HCT116 (cell line): ENCODE results near the gene SSNA1. TPM values are rescaled to one million over a fixed set of nuclear protein-coding genes. Genes with fewer than 3 reads are reported as not detected.

ENCODE experiments used
- ATAC-seq: fragments of 200-7000 bp; cut with Tn5 transposase; 2 replicates; pipeline ENCODE4 v1.9.1; 2020; ENCODE audit warnings: mild to moderate bottlenecking, moderate library complexity
- BruUV-seq: library from RNA; stranded (reverse); fragments of 400-500 nt; replicated peaks from 2 replicates; lab custom pipeline; 2021; lab: Mats Ljungman, UMichigan
- CTCF ChIA-PET: fragments of 300-600 bp; sonication (Branson Sonifier 250); formaldehyde crosslinking; loops from one replicate; lab custom pipeline; 2021; ENCODE audit warnings: antibody characterized with exemption; lab: Charles Lee
- POLR2A ChIA-PET: fragments of 300-600, 350-600 bp; sonication (Branson Sonifier 250); formaldehyde crosslinking; loops from one replicate; lab custom pipeline; 2021; ENCODE audit warnings: antibody characterized with exemption; lab: Charles Lee
- RAD21 ChIA-PET, 2 experiments: fragments of 300-600 bp; sonication (Branson Sonifier 250); formaldehyde crosslinking; loops; one replicate each; lab custom pipeline; 2023; ENCODE audit warnings: low total read pairs in 2 of 2; ENCODE audit not compliant: uncharacterized antibody in 2 of 2, unreplicated experiment in 2 of 2, low non-redundant PET in 1 of 2; lab: Charles Lee
- DNase-seq: peaks from one replicate; pipeline ENCODE4 v3.0.0-alpha.2; 2010; ENCODE audit warnings: low read depth, low spot score
- H2AFZ ChIP-seq: fragments of 200-600 bp; shearing (Covaris generic), sonication (generic); 2 replicates; pipeline ENCODE4 v1.6.1; 2017; ENCODE audit warnings: low read depth, mixed run types, mixed read lengths, antibody characterized with exemption, low read length; ENCODE audit not compliant: poor library complexity, severe bottlenecking
- H3K27ac ChIP-seq: 2 replicates; pipeline ENCODE4 v1.5.1; 2012; ENCODE audit warnings: low read depth, low read length
- H3K27me3 ChIP-seq: fragments of 200-600 bp; sonication (generic); 2 replicates; pipeline ENCODE4 v1.6.1; 2016; ENCODE audit warnings: mixed run types, low read length, mixed read lengths; ENCODE audit not compliant: insufficient read depth
- H3K36me3 ChIP-seq, 2 experiments: fragments of 200-500 bp in 1 of 2; fragments of 200-600 bp in 1 of 2; sonication (Bioruptor generic) in 1 of 2; sonication (generic) in 1 of 2; 2 replicates each; pipeline versions ENCODE4 v1.5.1 to v1.6.1; 2014 to 2016; ENCODE audit warnings: low read length in 2 of 2, inconsistent platforms in 1 of 2, mixed read lengths in 1 of 2, mixed run types in 1 of 2; ENCODE audit not compliant: insufficient read depth in 2 of 2, control insufficient read depth in 1 of 2
- H3K4me1 ChIP-seq, 2 experiments: fragments of 200-600 bp in 1 of 2; sonication (generic) in 1 of 2; 2 replicates each; pipeline versions ENCODE4 v1.5.1 to v1.6.1; 2012 to 2017; ENCODE audit warnings: low read length in 2 of 2, inconsistent platforms in 1 of 2, mild to moderate bottlenecking in 1 of 2, mixed read lengths in 1 of 2, mixed run types in 1 of 2, moderate library complexity in 1 of 2; ENCODE audit not compliant: insufficient read depth in 2 of 2, control insufficient read depth in 1 of 2
- H3K4me2 ChIP-seq: fragments of 200-600 bp; sonication (generic); 2 replicates; pipeline ENCODE4 v1.6.1; 2017; ENCODE audit warnings: mixed run types, low read length, mixed read lengths
- H3K4me3 ChIP-seq, 2 experiments: fragments of 200-600 bp in 1 of 2; sonication (generic) in 1 of 2; replicated peaks in 1 of 2; 2 replicates each; pipeline ENCODE4 v1.5.1; 2011 to 2016; ENCODE audit warnings: low read length in 2 of 2, control low read depth in 1 of 2, low read depth in 1 of 2, mild to moderate bottlenecking in 1 of 2, mixed read lengths in 1 of 2, mixed run types in 1 of 2
- H3K79me2 ChIP-seq: fragments of 200-600 bp; sonication (generic); 2 replicates; pipeline ENCODE4 v1.6.1; 2017; ENCODE audit warnings: mild to moderate bottlenecking, mixed run types, low read length, moderate library complexity, mixed read lengths; ENCODE audit not compliant: insufficient read depth
- H3K9ac ChIP-seq: fragments of 200-600 bp; sonication (generic); 2 replicates; pipeline ENCODE4 v1.6.1; 2016; ENCODE audit warnings: low read length, mixed read lengths
- H3K9me2 ChIP-seq: fragments of 200-600 bp; sonication (generic), shearing (Covaris generic); 2 replicates; pipeline ENCODE4 v1.6.1; 2017; ENCODE audit warnings: mixed run types, mild to moderate bottlenecking, moderate library complexity; ENCODE audit not compliant: insufficient read depth
- H3K9me3 ChIP-seq, 2 experiments: fragments of 200-500 bp in 1 of 2; fragments of 200-600 bp in 1 of 2; sonication (Bioruptor generic) in 1 of 2; sonication (generic) in 1 of 2; 2 replicates each; pipeline ENCODE4 v1.6.1; 2014 to 2017; ENCODE audit warnings: low read length in 2 of 2, mixed read lengths in 2 of 2, inconsistent platforms in 1 of 2, low read depth in 1 of 2, mild to moderate bottlenecking in 1 of 2, mixed run types in 1 of 2, moderate library complexity in 1 of 2; ENCODE audit not compliant: control insufficient read depth in 1 of 2, insufficient read depth in 1 of 2
- H4K20me1 ChIP-seq: fragments of 200-600 bp; sonication (generic), shearing (Covaris generic); 2 replicates; pipeline ENCODE4 v1.6.1; 2017; ENCODE audit warnings: mixed run types, mild to moderate bottlenecking, moderate library complexity; ENCODE audit not compliant: insufficient read depth
- ATF3 ChIP-seq: IDR thresholded peaks from 2 replicates; pipeline ENCODE4 v1.6.1; 2012
- CBX3 ChIP-seq: IDR thresholded peaks from 2 replicates; pipeline ENCODE4 v1.6.1; 2012; ENCODE audit warnings: low read depth
- EGR1 ChIP-seq: IDR thresholded peaks from 2 replicates; pipeline ENCODE4 v1.6.1; 2012; ENCODE audit warnings: low read depth
- MAX ChIP-seq: IDR thresholded peaks from 2 replicates; pipeline ENCODE4 v1.6.1; 2012
- POLR2AphosphoS5 ChIP-seq: IDR thresholded peaks from 2 replicates; pipeline ENCODE4 v1.6.1; 2011; ENCODE audit warnings: mild to moderate bottlenecking, low read depth, low read length, moderate library complexity
- REST ChIP-seq: IDR thresholded peaks from 2 replicates; pipeline ENCODE4 v1.6.1; 2012; ENCODE audit warnings: low read depth
- SP1 ChIP-seq: IDR thresholded peaks from 2 replicates; pipeline ENCODE4 v1.6.1; 2012; ENCODE audit warnings: low read depth
- SRF ChIP-seq: IDR thresholded peaks from 2 replicates; pipeline ENCODE4 v1.6.1; 2012; ENCODE audit warnings: low read depth
- ZFX ChIP-seq: fragments of 450-650 bp; IDR thresholded peaks from 2 replicates; pipeline ENCODE4 v1.6.1; 2017
- ZNF274 ChIP-seq: fragments of 200-500 bp; sonication (Bioruptor generic); IDR thresholded peaks from 2 replicates; pipeline ENCODE4 v1.6.1; 2014; ENCODE audit warnings: mild to moderate bottlenecking, low read depth, low read length, inconsistent platforms
- intact Hi-C: fragments of 100-400 bp; cut with micrococcal nuclease; formaldehyde crosslinking; loops from 2 replicates; pipeline ENCODE4 v1.10.0; 2022
- total RNA-seq: library from RNA; stranded (reverse); gene quantifications from one replicate; pipeline ENCODE4 v1.2.1, GENCODE V29; 2021; ENCODE audit not compliant: unreplicated experiment

SSNA1 gene
- total RNA-seq, 1 experiment from 2014 or later = 84.7 TPM

GRCh38 chr9:137168904-137169856 lies 19.3 kb upstream of the SSNA1 start:
- Histone ChIP-seq H3K9ac (peak overlapping the region; percentile 58), H3K27ac (peak overlapping the region; percentile 65; the same call in 1 of the 2 replicates), H3K9me3 (no peaks in the 10 kb centered on the region), H3K36me3 (no peaks in the 10 kb centered on the region), H3K27me3 (no peaks in the 10 kb centered on the region), H3K4me1 (peaks cover 14 to 40% of the 10 kb centered on the region in 2 experiments), H3K9me2 (no peaks in the 10 kb centered on the region), H4K20me1 (no peaks in the 10 kb centered on the region), H3K79me2 (no peaks in the 10 kb centered on the region), H3K4me2 (peak overlapping the region; percentile 84), H2AFZ (no peak overlapping the region), H3K4me3 (peak overlapping the region; percentile 41 to 60)
- no TSS peak for BruUV-seq
- RAD21 ChIA-PET = interaction anchor here in 1 of 2 experiments (1.0 kb wide), 1 partner anchor 20 kb away, joined by 3 read pairs; no protein-coding TSS in a partner anchor
- DNase-seq (peak; percentile 65), ATAC-seq (peak; percentile 75)
- CTCF ChIA-PET = interaction anchor here (1.1 to 1.9 kb wide), 3 partner anchors 58 to 140 kb away, joined by 4 to 5 read pairs (median 4); partner anchors contain the start of gene RNF224
- intact Hi-C loops = no loop called here
- no peak for TF ChIP-seq SP1
- peak; percentile 58; the same call in 1 of the 2 replicates for TF ChIP-seq ZFX
- peak; percentile 71 for TF ChIP-seq POLR2AphosphoS5
- POLR2A ChIA-PET = interaction anchor here (0.9 to 3.4 kb wide), 3 partner anchors 8 to 101 kb away, joined by 3 to 12 read pairs (median 3); no protein-coding TSS in a partner anchor

- peak within 1 kb of the TSS; percentile 41 to 60 for H3K4me3 ChIP-seq
- no peaks in the 10 kb centered on the region for H3K79me2 ChIP-seq
- ChIA-PET RAD21 (no interaction called here), CTCF (interaction anchor here (1.1 to 1.9 kb wide), 3 partner anchors 58 to 141 kb away, joined by 4 to 5 read pairs (median 4); partner anchors contain the start of gene RNF224), POLR2A (interaction anchor here (1.2 to 3.4 kb wide), 2 partner anchors 9 to 19 kb away, joined by 3 to 12 read pairs; no protein-coding TSS in a partner anchor)
- peak within 1 kb of the TSS; percentile 65; the same call in 1 of the 2 replicates for H3K27ac ChIP-seq
- peak within 1 kb of the TSS; percentile 84 for H3K4me2 ChIP-seq
- ATAC-seq (no peak; the same call in 1 of the 2 replicates), DNase-seq (no peak)
- no peaks in the 10 kb centered on the region for H4K20me1 ChIP-seq
- H3K4me1 ChIP-seq = peaks cover 14 to 40% of the 10 kb centered on the region in 2 experiments
- H3K9ac ChIP-seq = peak within 1 kb of the TSS; percentile 58
- TF ChIP-seq ZNF274 = no peak
- TF ChIP-seq ATF3 = no peak
- no peak for TF ChIP-seq SRF
- TF ChIP-seq EGR1 = no peak
- no peak; the same call in 1 of the 2 replicates for TF ChIP-seq ZFX
- TF ChIP-seq REST = no peak
- TF ChIP-seq SP1 = no peak
- TF ChIP-seq MAX = no peak
- TF ChIP-seq CBX3 = no peak
- TF ChIP-seq POLR2AphosphoS5 = no peak
- H3K27me3 ChIP-seq = no peaks in the 10 kb centered on the region
- intact Hi-C loops = no loop called here
- no peaks in the 10 kb centered on the region for H3K9me3 ChIP-seq
- no peaks in the 10 kb centered on the region for H3K9me2 ChIP-seq
- H3K36me3 ChIP-seq = no peaks in the 10 kb centered on the region
- H2AFZ ChIP-seq = no peak within 1 kb of the TSS
- no TSS peak for BruUV-seq
These were observed 18.5 kb upstream of the SSNA1 start, which contains the start of gene LRRC26 for GRCh38 chr9:137169896-137170358. TSS of gene LRRC26 (minus strand) at chr9:137170051. CDS start at chr9:137169943, 108 bp downstream.
